Muscle layer of duodenum (tissue), 2 donors: ENCODE measurements around the gene SMPDL3A.

Source experiments
- H3K27ac ChIP-seq: one replicate; pipeline ENCODE4 v1.7.0; 2013; ENCODE audit warnings: mild to moderate bottlenecking, low read length
- H3K27me3 ChIP-seq: one replicate; pipeline ENCODE4 v1.7.0; 2013; ENCODE audit warnings: low read depth, mild to moderate bottlenecking, control low read depth, low read length
- H3K36me3 ChIP-seq, 2 donors: one replicate each; pipeline ENCODE4 v1.7.0; 2013; ENCODE audit warnings: low read length in 2 of 2, control low read depth in 1 of 2, mild to moderate bottlenecking in 1 of 2; ENCODE audit not compliant: insufficient read depth in 2 of 2, control insufficient read depth in 1 of 2
- H3K4me1 ChIP-seq, 2 donors: one replicate each; pipeline ENCODE4 v1.7.0; 2013; ENCODE audit warnings: low read length in 2 of 2, mild to moderate bottlenecking in 2 of 2, control low read depth in 1 of 2, moderate library complexity in 1 of 2; ENCODE audit not compliant: insufficient read depth in 2 of 2, control insufficient read depth in 1 of 2
- H3K4me3 ChIP-seq, 2 donors: one replicate each; pipeline ENCODE4 v1.7.0; 2013; ENCODE audit warnings: low read length in 2 of 2, low read depth in 1 of 2, mild to moderate bottlenecking in 1 of 2
- H3K9me3 ChIP-seq, 2 donors: one replicate each; pipeline ENCODE4 v1.7.0; 2013; ENCODE audit warnings: low read length in 2 of 2, control low read depth in 1 of 2, mild to moderate bottlenecking in 1 of 2; ENCODE audit not compliant: control insufficient read depth in 1 of 2
- donor health status: healthy.

The SMPDL3A gene

DNA sequence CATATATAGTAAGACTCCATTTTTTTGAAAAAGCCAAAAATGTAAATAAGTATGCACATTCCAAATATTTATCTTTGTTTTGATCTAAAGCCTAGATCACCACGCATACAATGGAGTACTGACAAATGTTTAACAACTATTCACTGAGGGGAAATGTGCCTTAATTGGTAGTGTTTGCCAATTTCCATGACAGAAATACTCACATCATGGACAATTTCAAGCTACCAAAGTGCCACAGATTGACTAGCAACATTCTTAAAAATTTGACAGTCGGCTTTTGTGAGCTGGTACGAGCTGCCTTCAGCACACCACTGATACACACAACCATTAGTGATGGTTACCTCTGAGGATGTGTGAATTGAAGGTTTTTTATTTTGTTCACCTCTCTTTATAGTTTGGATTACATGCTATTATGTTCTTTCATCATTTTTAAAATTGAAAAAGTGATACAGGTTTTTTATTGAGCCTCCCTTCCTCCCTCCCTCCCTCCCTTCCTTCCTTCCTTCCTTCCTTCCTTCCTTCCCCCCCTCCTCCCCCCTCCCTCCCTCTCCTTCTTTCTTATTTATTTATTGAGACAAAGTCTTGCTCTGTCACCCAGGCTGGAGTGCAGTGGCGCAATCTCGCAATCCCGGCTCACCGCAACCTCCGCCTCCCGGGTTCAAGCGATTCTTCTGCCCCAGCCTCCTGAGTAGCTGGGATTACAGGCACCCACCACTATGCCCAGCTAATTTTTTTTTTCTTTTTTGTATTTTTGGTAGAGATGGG, 19.2 kb downstream of the SMPDL3A start:
- Histone ChIP-seq H3K36me3 (peaks cover 0 to 7% of the 10 kb centered on the region in 2 donors), H3K4me1 (no peaks in the 10 kb centered on the region), H3K27ac (no peak overlapping the region), H3K9me3 (no peaks in the 10 kb centered on the region), H3K27me3 (no peaks in the 10 kb centered on the region), H3K4me3 (no peak overlapping the region)

DNA sequence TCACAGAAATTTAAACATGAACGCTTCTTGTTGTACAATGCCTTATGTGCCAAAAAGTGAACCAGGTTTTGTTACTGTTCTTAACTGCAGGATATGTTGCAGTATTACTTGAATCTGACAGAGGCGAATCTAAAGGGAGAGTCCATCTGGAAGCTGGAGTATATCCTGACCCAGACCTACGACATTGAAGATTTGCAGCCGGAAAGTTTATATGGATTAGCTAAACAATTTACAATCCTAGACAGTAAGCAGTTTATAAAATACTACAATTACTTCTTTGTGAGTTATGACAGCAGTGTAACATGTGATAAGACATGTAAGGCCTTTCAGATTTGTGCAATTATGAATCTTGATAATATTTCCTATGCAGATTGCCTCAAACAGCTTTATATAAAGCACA, 19.9 kb downstream of the SMPDL3A start:
- peaks cover 0 to 7% of the 10 kb centered on the region in 2 donors for H3K36me3 ChIP-seq
- H3K27me3 ChIP-seq, result no peaks in the 10 kb centered on the region
- H3K27ac ChIP-seq, result no peak overlapping the region
- H3K4me1 ChIP-seq, result no peaks in the 10 kb centered on the region
- H3K9me3 ChIP-seq, result no peaks in the 10 kb centered on the region
- H3K4me3 ChIP-seq, result no peak overlapping the region

DNA sequence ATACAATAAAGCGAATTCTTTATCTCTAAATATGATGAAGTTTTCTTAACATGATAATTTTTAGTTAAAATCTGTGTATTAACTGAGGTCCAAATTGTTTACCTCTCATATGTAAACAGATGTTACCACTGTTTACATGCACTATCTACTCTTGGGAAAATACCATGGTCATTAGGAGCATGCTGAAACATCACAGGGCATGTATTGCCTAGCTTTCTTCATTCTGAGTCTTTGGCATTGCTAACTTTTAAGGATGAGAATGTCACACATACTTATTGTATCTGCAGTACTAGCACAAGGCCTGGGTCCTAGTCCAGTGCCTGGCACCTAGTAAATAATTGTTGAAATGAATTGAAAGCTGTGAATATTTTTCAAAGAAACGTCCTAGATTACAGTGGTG, 20.6 kb downstream of the SMPDL3A start:
- H3K36me3 ChIP-seq, result peaks cover 0 to 7% of the 10 kb centered on the region in 2 donors
- H3K27ac ChIP-seq, result no peak overlapping the region
- H3K4me1 ChIP-seq, result no peaks in the 10 kb centered on the region
- H3K9me3 ChIP-seq, result no peaks in the 10 kb centered on the region
- no peak overlapping the region for H3K4me3 ChIP-seq
- no peaks in the 10 kb centered on the region for H3K27me3 ChIP-seq

DNA sequence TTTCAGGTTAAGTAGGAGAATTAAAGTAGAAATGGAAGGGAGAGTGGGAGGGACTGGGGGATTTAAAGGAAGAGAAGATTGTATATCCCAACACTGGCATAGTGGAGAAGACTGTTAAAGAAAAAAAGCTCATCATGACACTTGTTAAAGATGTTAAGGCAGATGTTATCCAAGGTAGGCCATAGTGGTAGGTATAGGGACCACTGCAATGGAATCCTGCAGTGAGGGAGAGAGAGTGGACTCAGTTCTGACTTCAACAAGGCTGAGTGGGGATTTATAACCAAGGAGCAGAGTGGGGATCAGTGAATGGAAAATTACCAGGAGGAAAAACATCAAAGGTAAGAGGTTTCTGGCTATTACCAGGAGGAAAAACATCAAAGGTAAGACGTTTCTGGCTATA, 21.1 kb downstream of the SMPDL3A start:
- H3K27ac ChIP-seq, result no peak overlapping the region
- no peaks in the 10 kb centered on the region for H3K9me3 ChIP-seq
- no peaks in the 10 kb centered on the region for H3K4me1 ChIP-seq
- H3K36me3 ChIP-seq, result peaks cover 0 to 4% of the 10 kb centered on the region in 2 donors
- H3K27me3 ChIP-seq, result no peaks in the 10 kb centered on the region
- no peak overlapping the region for H3K4me3 ChIP-seq

DNA sequence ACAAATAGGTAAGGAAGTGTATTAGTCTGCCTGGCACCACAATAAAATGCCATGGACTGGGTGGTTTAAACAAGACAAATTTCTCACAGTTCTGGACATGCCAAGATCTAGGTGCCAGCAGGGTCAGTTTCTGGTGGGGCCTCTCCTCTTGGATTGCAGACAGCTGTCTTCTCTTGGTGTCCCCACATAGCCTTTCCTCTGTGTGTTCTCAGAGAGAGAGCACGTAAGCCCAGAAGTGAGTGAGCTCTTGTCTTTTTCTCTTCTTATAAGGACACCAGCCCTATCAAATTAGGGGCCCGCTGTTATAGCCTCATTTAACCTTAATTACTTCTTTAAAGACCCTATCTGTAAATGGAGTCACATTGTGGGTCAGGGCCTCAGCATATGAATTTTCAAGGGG, 28.3 kb downstream of the SMPDL3A start:
- Histone ChIP-seq H3K36me3 (no peaks in the 10 kb centered on the region), H3K27me3 (no peaks in the 10 kb centered on the region), H3K4me1 (no peaks in the 10 kb centered on the region), H3K9me3 (no peaks in the 10 kb centered on the region), H3K27ac (no peak overlapping the region), H3K4me3 (no peak overlapping the region)

DNA sequence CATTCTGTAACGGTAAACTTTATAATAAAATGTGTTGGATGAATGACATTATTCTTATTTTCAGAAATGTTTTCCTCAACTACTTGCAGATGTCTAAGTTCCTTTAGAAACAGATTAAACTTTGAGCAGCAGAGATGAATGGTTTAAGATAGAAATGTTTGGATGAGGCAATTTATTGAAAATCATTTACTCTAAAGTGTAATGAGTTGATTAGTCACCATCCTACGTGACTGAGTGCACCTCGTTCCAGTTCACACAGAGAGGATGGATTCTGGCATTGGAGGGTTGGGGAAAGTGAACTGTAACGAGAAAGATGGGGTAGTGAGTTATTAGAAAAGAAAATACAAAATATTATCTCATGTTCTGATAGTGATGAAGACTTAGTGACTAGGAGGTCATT, 28.7 kb downstream of the SMPDL3A start:
- Histone ChIP-seq H3K36me3 (no peaks in the 10 kb centered on the region), H3K27me3 (no peaks in the 10 kb centered on the region), H3K9me3 (no peaks in the 10 kb centered on the region), H3K27ac (no peak overlapping the region), H3K4me1 (no peaks in the 10 kb centered on the region), H3K4me3 (no peak overlapping the region)

DNA sequence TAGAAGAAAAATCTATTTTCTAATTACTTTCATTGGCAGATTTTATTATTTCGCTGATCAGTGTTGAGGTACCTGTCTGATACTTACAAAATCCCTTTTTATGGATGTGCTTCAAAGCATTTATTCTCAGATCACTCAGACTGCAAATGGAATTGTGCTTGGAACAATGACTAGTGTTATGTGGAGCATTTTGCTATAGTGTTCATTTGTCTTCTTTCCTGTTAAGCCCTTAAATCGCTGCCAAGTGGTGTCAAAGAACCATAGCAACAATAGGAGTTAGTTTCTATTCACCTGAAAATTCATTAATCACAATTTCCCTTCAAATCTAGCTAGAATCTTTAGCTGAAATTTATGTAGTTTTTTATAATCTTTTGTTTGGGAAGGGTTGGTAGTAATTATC, 29.8 kb downstream of the SMPDL3A start:
- no peaks in the 10 kb centered on the region for H3K9me3 ChIP-seq
- no peak overlapping the region for H3K4me3 ChIP-seq

DNA sequence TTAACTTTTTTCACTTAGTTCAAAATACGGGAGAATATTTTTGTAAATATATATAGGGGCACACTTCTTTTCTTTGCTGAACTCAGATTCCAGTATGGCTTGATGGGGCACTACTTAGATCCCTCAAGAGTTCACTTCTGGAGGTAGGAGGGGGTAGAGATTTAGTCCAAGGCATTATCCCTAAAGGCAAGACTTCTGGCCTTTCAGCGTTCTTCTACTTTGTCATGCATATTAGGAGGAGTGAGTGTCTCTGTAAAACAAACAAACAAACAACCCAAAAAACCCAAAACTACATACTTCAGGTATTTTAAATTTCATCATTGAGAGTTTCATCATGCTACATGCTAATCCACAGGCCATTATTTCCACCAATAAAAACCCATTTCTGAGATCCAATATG, 32.0 kb downstream of the SMPDL3A start:
- H3K4me1 ChIP-seq, result no peaks in the 10 kb centered on the region
- no peak overlapping the region for H3K4me3 ChIP-seq
- no peak overlapping the region for H3K27ac ChIP-seq
- no peaks in the 10 kb centered on the region for H3K9me3 ChIP-seq
- H3K27me3 ChIP-seq, result no peaks in the 10 kb centered on the region
- H3K36me3 ChIP-seq, result no peaks in the 10 kb centered on the region

More for the DNA sequence above, 29.8 kb downstream of the SMPDL3A start:
- Histone ChIP-seq H3K4me1 (no peaks in the 10 kb centered on the region), H3K27me3 (no peaks in the 10 kb centered on the region), H3K27ac (no peak overlapping the region), H3K36me3 (no peaks in the 10 kb centered on the region)

DNA sequence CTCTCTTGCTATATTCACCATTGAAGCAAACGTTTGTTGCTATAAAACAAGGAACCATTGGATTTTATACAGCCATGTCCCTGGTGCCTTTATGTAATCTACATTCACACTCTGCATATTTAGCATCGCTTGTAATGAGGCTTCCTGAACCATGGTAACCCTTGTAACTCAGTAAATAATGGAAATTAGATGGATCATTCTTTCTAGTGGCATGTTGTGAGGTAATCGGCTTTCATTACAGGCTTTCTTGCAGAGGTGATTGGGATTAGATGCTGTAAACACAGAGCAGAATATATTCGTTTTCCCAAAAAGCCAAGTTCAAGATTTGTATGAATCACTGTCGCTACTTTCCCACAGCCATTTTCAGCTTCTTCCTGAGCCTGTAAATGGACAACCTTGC, 36.1 kb downstream of the SMPDL3A start:
- H3K9me3 ChIP-seq, result no peaks in the 10 kb centered on the region
- H3K27ac ChIP-seq, result no peak overlapping the region
- no peaks in the 10 kb centered on the region for H3K36me3 ChIP-seq
- no peaks in the 10 kb centered on the region for H3K4me1 ChIP-seq
- no peaks in the 10 kb centered on the region for H3K27me3 ChIP-seq
- no peak overlapping the region for H3K4me3 ChIP-seq

DNA sequence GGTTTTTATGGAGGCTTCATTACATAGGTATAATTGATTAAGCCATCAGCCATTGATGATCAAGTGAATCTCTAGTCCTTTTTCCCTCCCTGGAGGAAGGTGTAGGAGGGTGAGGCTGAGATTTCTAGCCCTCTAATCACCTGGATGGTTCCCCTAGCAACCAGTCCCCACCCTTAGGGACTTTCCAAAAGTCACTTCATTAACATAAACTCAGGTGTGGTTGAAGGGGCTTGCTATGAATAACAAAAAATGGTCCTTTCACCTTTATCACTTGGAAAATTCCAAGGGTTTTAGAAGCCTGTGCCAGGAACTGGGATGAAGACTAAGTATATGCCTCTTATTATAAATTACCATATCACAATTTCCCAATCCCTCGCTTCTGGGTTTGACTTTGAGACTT, 40.4 kb downstream of the SMPDL3A start:
- H3K36me3 ChIP-seq, result no peaks in the 10 kb centered on the region
- H3K27me3 ChIP-seq, result no peaks in the 10 kb centered on the region
- no peaks in the 10 kb centered on the region for H3K9me3 ChIP-seq
- no peak overlapping the region for H3K4me3 ChIP-seq
- H3K4me1 ChIP-seq, result no peaks in the 10 kb centered on the region
- no peak overlapping the region for H3K27ac ChIP-seq

DNA sequence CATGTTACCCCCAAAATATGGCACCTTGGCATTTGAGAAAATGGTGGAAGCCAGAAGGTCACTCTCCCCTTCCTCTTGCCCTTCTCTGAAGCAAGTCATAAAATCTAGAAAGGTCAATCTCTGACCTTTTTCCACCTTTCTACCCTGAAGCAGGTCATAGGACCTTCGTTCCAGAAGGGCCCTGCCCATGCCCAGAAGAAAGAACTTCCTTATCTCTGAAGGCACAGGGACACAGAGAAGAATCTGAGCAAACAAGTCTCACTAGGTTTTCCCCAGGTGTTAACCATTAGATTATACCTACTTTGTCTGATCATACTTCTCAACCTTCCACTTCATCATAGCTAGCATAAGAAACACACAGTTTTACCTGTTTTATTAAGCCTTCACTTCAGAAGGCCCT, 42.5 kb downstream of the SMPDL3A start:
- no peak overlapping the region for H3K27ac ChIP-seq
- H3K36me3 ChIP-seq, result no peaks in the 10 kb centered on the region
- no peak overlapping the region for H3K4me3 ChIP-seq
- no peaks in the 10 kb centered on the region for H3K9me3 ChIP-seq
- H3K4me1 ChIP-seq, result no peaks in the 10 kb centered on the region
- no peaks in the 10 kb centered on the region for H3K27me3 ChIP-seq

DNA sequence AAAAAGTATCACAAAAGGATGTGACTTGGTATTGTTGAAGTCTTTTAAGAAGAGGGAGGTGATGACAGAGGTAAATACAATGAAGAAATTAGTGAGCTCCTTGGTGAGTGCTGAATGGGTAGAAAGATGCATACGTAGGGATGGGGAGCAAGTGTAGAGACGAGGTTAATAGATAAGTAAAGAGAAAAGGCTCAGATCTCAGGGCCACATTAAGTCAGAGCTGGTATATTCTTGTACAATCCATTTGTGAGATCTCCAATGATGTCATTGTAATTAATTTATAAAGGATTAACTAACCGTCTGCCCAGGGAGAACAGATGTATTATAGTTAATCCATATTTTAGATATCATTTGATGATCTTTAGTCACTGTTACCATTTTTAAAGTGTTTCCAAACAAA, 43.4 kb downstream of the SMPDL3A start:
- Histone ChIP-seq H3K4me3 (no peak overlapping the region), H3K4me1 (no peaks in the 10 kb centered on the region), H3K27me3 (no peaks in the 10 kb centered on the region), H3K9me3 (no peaks in the 10 kb centered on the region), H3K36me3 (no peaks in the 10 kb centered on the region), H3K27ac (no peak overlapping the region)
